ENCODE results near the gene OSBPL5. TPM values are rescaled to one million over a fixed set of nuclear protein-coding genes. Genes with fewer than 3 reads are reported as not detected.
A peak's percentile ranks its signal among the peaks of the same experiment; 100 is the strongest.

The OSBPL5 gene
- polyA plus RNA-seq, 3 donors = 3.1 to 30.3 (median 6.8) TPM

- intact Hi-C loops (cut with micrococcal nuclease) = loop anchor here (5.0 kb wide), 3 partner anchors 52 to 557 kb away; no protein-coding TSS in a partner anchor
- H3K27ac Mint-ChIP-seq = no peak overlapping the region
- H3K9ac ChIP-seq (ENCODE audit: insufficient read depth, low read length, poor library complexity, severe bottlenecking) = no peak overlapping the region
Measured at GRCh38 chr11:3089236-3090061, 75.7 kb downstream of the OSBPL5 start.

GRCh38 chr11:3088806-3089205 is 76.3 kb downstream of the OSBPL5 start:
- Mint-ChIP-seq H3K27me3 (ENCODE audit: low read depth in 3 of 3) (peaks cover 0 to 12% (median 0%) of the 10 kb centered on the region in 3 donors), H3K27ac (peak overlapping the region in 1 of 7 donors; percentile 42), H3K9me3 (no peaks in the 10 kb centered on the region), H3K4me3 (no peak overlapping the region), H3K4me1 (peaks cover 3% of the 10 kb centered on the region), H3K36me3 (peaks cover 13 to 48% of the 10 kb centered on the region in 2 donors)
- Histone ChIP-seq H3K27me3 (ENCODE audit: control insufficient read depth in 2 of 2, insufficient read depth in 2 of 2, low read length in 2 of 2) (no peaks in the 10 kb centered on the region), H3K79me2 (ENCODE audit: insufficient read depth, low read length) (no peaks in the 10 kb centered on the region), H4K20me1 (ENCODE audit: insufficient read depth, low read length) (peaks cover 13% of the 10 kb centered on the region), H3K4me3 (replicated peaks in 1 of 3; ENCODE audit: low read depth in 2 of 3, low read length in 3 of 3) (no peak overlapping the region), H3K4me2 (replicated peaks; ENCODE audit: extremely low read depth, low read length, poor library complexity, severe bottlenecking) (no peak overlapping the region), H3K9me3 (replicated peaks in 1 of 2; ENCODE audit: control insufficient read depth in 1 of 2, insufficient read depth in 1 of 2, low read length in 2 of 2) (no peaks in the 10 kb centered on the region), H3K27ac (ENCODE audit: low read depth in 1 of 2, low read length in 2 of 2) (no peak overlapping the region), H2AFZ (ENCODE audit: insufficient read depth, low read depth, low read length, poor library complexity, severe bottlenecking) (no peak overlapping the region), H3K4me1 (ENCODE audit: control insufficient read depth in 1 of 2, insufficient read depth in 2 of 2, low read length in 2 of 2) (peaks cover 4 to 6% of the 10 kb centered on the region in 2 donors), H3K36me3 (replicated peaks in 1 of 2; ENCODE audit: control insufficient read depth in 1 of 2, insufficient read depth in 2 of 2, low read length in 2 of 2) (peaks cover 31 to 45% of the 10 kb centered on the region in 2 donors), H3K9ac (ENCODE audit: insufficient read depth, low read length, poor library complexity, severe bottlenecking) (no peak overlapping the region)
- no peak for DNase-seq
- intact Hi-C loops (cut with micrococcal nuclease) = no loop called here
- 97% methylated on average over 14 of the region's 14 CpGs for WGBS (ENCODE audit: insufficient coverage)
- no peak for TF ChIP-seq CTCF (IDR thresholded peaks at IDR 0.05)

More at GRCh38 chr11:3089236-3090061, 75.7 kb downstream of the OSBPL5 start:
- no peak overlapping the region for H3K4me3 ChIP-seq (replicated peaks in 1 of 3; ENCODE audit: low read depth in 2 of 3, low read length in 3 of 3)
- H3K27me3 ChIP-seq (ENCODE audit: control insufficient read depth in 2 of 2, insufficient read depth in 2 of 2, low read length in 2 of 2) = no peaks in the 10 kb centered on the region
- H3K36me3 ChIP-seq (replicated peaks in 1 of 2; ENCODE audit: control insufficient read depth in 1 of 2, insufficient read depth in 2 of 2, low read length in 2 of 2) = peaks cover 36 to 52% of the 10 kb centered on the region in 2 donors
- H3K27me3 Mint-ChIP-seq (ENCODE audit: low read depth in 3 of 3) = peaks cover 0 to 10% (median 0%) of the 10 kb centered on the region in 3 donors
- H3K36me3 Mint-ChIP-seq = peaks cover 17 to 53% of the 10 kb centered on the region in 2 donors
- H4K20me1 ChIP-seq (ENCODE audit: insufficient read depth, low read length) = peaks cover 13% of the 10 kb centered on the region
- H3K4me2 ChIP-seq (replicated peaks; ENCODE audit: extremely low read depth, low read length, poor library complexity, severe bottlenecking) = no peak overlapping the region
- H3K9me3 ChIP-seq (replicated peaks in 1 of 2; ENCODE audit: control insufficient read depth in 1 of 2, insufficient read depth in 1 of 2, low read length in 2 of 2) = no peaks in the 10 kb centered on the region
- WGBS (ENCODE audit: insufficient coverage) = 93% methylated on average over 14 of the region's 25 CpGs
- H3K79me2 ChIP-seq (ENCODE audit: insufficient read depth, low read length) = no peaks in the 10 kb centered on the region
- no peak for TF ChIP-seq CTCF (IDR thresholded peaks at IDR 0.05)
- H3K27ac ChIP-seq (ENCODE audit: low read depth in 1 of 2, low read length in 2 of 2) = no peak overlapping the region
- peaks cover 4 to 6% of the 10 kb centered on the region in 2 donors for H3K4me1 ChIP-seq (ENCODE audit: control insufficient read depth in 1 of 2, insufficient read depth in 2 of 2, low read length in 2 of 2)
- H3K9me3 Mint-ChIP-seq = no peaks in the 10 kb centered on the region
- H2AFZ ChIP-seq (ENCODE audit: insufficient read depth, low read depth, low read length, poor library complexity, severe bottlenecking) = no peak overlapping the region
- H3K4me1 Mint-ChIP-seq = peaks cover 3% of the 10 kb centered on the region
- no peak for DNase-seq
- no peak overlapping the region for H3K4me3 Mint-ChIP-seq
